Middle frontal gyrus (tissue), 1 donor: ENCODE results near the gene GMDS.

Experiments used
- DNase-seq: peaks from one replicate; pipeline ENCODE4 v3.0.0-alpha.2; 2015; ENCODE audit warnings: low spot score; ENCODE audit errors: extremely low spot score

Gene GMDS

GRCh38 chr6:1720620-1721322 lies 524.6 kb downstream of the GMDS start:
- no peak for DNase-seq

GRCh38 chr6:1719922-1720321 lies 525.5 kb downstream of the GMDS start:
- no peak for DNase-seq

- no peak for DNase-seq
Observed at GRCh38 chr6:1716868-1717267, 528.5 kb downstream of the GMDS start.

GRCh38 chr6:1716396-1716795 lies 529.0 kb downstream of the GMDS start:
- DNase-seq: no peak

- no peak for DNase-seq
Observed at GRCh38 chr6:1715336-1715735, 530.1 kb downstream of the GMDS start.

- DNase-seq: no peak
Observed at GRCh38 chr6:1714654-1715053, 530.8 kb downstream of the GMDS start.

- no peak for DNase-seq
Observed at GRCh38 chr6:1713016-1713600, 532.3 kb downstream of the GMDS start.

GRCh38 chr6:1712451-1712850 lies 533.0 kb downstream of the GMDS start:
- no peak for DNase-seq

GRCh38 chr6:1711136-1711535 lies 534.3 kb downstream of the GMDS start:
- DNase-seq: no peak

GRCh38 chr6:1709234-1709641 lies 536.2 kb downstream of the GMDS start:
- no peak for DNase-seq

- no peak for DNase-seq
Observed at GRCh38 chr6:1708820-1709219, 536.6 kb downstream of the GMDS start.

GRCh38 chr6:1708122-1708521 lies 537.3 kb downstream of the GMDS start:
- DNase-seq: no peak

- DNase-seq: no peak
Observed at GRCh38 chr6:1705630-1706029, 539.8 kb downstream of the GMDS start.

GRCh38 chr6:1705183-1705582 lies 540.2 kb downstream of the GMDS start:
- no peak for DNase-seq

- DNase-seq: no peak
Observed at GRCh38 chr6:1704711-1705110, 540.7 kb downstream of the GMDS start.

- no peak for DNase-seq
Observed at GRCh38 chr6:1703923-1704322, 541.5 kb downstream of the GMDS start.

GRCh38 chr6:1703091-1703855 lies 542.1 kb downstream of the GMDS start:
- DNase-seq: no peak

- DNase-seq: no peak
Observed at GRCh38 chr6:1702580-1703051, 542.8 kb downstream of the GMDS start.

- no peak for DNase-seq
Observed at GRCh38 chr6:1701668-1702353, 543.6 kb downstream of the GMDS start.

GRCh38 chr6:1700278-1700967 lies 545.0 kb downstream of the GMDS start:
- DNase-seq: no peak

GRCh38 chr6:1698527-1698926 lies 546.9 kb downstream of the GMDS start:
- no peak for DNase-seq
